Activated T-cell treated with anti-CD3 and anti-CD28 coated beads, Interleukin-2, amount 50 U/mL, for 24 hours (primary cell): ENCODE data around the gene POLK.
"Not testable (repeated sequence)": the region's sequence is repeated elsewhere in the genome, so short reads cannot be mapped to it uniquely, and the experiment has no call there.

Experiments used
- DNase-seq: peaks from one replicate; pipeline ENCODE4 v3.0.0-alpha.2; 2020
- H3K27ac Mint-ChIP-seq: 2 replicates; pipeline ENCODE4 v1.8.0; 2020; ENCODE audit warnings: mild to moderate bottlenecking, mixed read lengths
- H3K27me3 Mint-ChIP-seq: 2 replicates; pipeline ENCODE4 v1.8.0; 2020; ENCODE audit warnings: mixed read lengths
- H3K36me3 Mint-ChIP-seq: 2 replicates; pipeline ENCODE4 v1.8.0; 2020; ENCODE audit warnings: low read depth, mixed read lengths
- H3K4me1 Mint-ChIP-seq: 2 replicates; pipeline ENCODE4 v1.8.0; 2020; ENCODE audit warnings: low read depth, mixed read lengths
- H3K4me3 Mint-ChIP-seq: 2 replicates; pipeline ENCODE4 v1.8.0; 2020; ENCODE audit warnings: mild to moderate bottlenecking, moderate library complexity, mixed read lengths
- H3K9me3 Mint-ChIP-seq: 2 replicates; pipeline ENCODE4 v1.8.0; 2020; ENCODE audit warnings: mixed read lengths

POLK gene

GRCh38 chr5:75550597-75550996 lies 38.9 kb downstream of the POLK start:
- Mint-ChIP-seq H3K36me3 (peaks cover 67% of the 10 kb centered on the region), H3K4me1 (peaks cover 2% of the 10 kb centered on the region), H3K27me3 (no peaks in the 10 kb centered on the region), H3K4me3 (no peak overlapping the region), H3K27ac (no peak overlapping the region), H3K9me3 (no peaks in the 10 kb centered on the region)
- DNase-seq: no peak

GRCh38 chr5:75551471-75551870 lies 39.8 kb downstream of the POLK start:
- Mint-ChIP-seq H3K4me1 (peaks cover 5% of the 10 kb centered on the region), H3K4me3 (no peak overlapping the region), H3K27ac (no peak overlapping the region), H3K36me3 (peaks cover 75% of the 10 kb centered on the region), H3K9me3 (no peaks in the 10 kb centered on the region), H3K27me3 (no peaks in the 10 kb centered on the region)
- no peak for DNase-seq

- peaks cover 11% of the 10 kb centered on the region for H3K4me1 Mint-ChIP-seq
- peaks cover 4% of the 10 kb centered on the region for H3K9me3 Mint-ChIP-seq
- DNase-seq: no peak
- H3K27me3 Mint-ChIP-seq: no peaks in the 10 kb centered on the region
- no peak overlapping the region for H3K4me3 Mint-ChIP-seq
- no peak overlapping the region for H3K27ac Mint-ChIP-seq
- H3K36me3 Mint-ChIP-seq: peaks cover 82% of the 10 kb centered on the region
Measured at GRCh38 chr5:75552764-75553163, 41.1 kb downstream of the POLK start.

GRCh38 chr5:75553358-75553757 lies 41.7 kb downstream of the POLK start:
- DNase-seq: no peak
- peaks cover 87% of the 10 kb centered on the region for H3K36me3 Mint-ChIP-seq
- peaks cover 4% of the 10 kb centered on the region for H3K9me3 Mint-ChIP-seq
- H3K4me3 Mint-ChIP-seq: no peak overlapping the region
- H3K27me3 Mint-ChIP-seq: no peaks in the 10 kb centered on the region
- H3K4me1 Mint-ChIP-seq: peaks cover 16% of the 10 kb centered on the region
- no peak overlapping the region for H3K27ac Mint-ChIP-seq

GRCh38 chr5:75558221-75558620 lies 46.5 kb downstream of the POLK start:
- no peak for DNase-seq
- no peaks in the 10 kb centered on the region for H3K27me3 Mint-ChIP-seq
- H3K36me3 Mint-ChIP-seq: peaks cover 88% of the 10 kb centered on the region
- peaks cover 24% of the 10 kb centered on the region for H3K9me3 Mint-ChIP-seq
- H3K27ac Mint-ChIP-seq: no peak overlapping the region
- H3K4me1 Mint-ChIP-seq: peaks cover 31% of the 10 kb centered on the region
- no peak overlapping the region for H3K4me3 Mint-ChIP-seq

GRCh38 chr5:75558981-75559632 lies 47.4 kb downstream of the POLK start:
- peaks cover 29% of the 10 kb centered on the region for H3K9me3 Mint-ChIP-seq
- H3K27me3 Mint-ChIP-seq: no peaks in the 10 kb centered on the region
- H3K4me1 Mint-ChIP-seq: peaks cover 39% of the 10 kb centered on the region
- DNase-seq: no peak
- H3K4me3 Mint-ChIP-seq: no peak overlapping the region
- H3K36me3 Mint-ChIP-seq: peaks cover 88% of the 10 kb centered on the region
- H3K27ac Mint-ChIP-seq: no peak overlapping the region

- peaks cover 37% of the 10 kb centered on the region for H3K9me3 Mint-ChIP-seq
- peaks cover 87% of the 10 kb centered on the region for H3K36me3 Mint-ChIP-seq
- peaks cover 54% of the 10 kb centered on the region for H3K4me1 Mint-ChIP-seq
Measured at GRCh38 chr5:75560655-75561054, 49.0 kb downstream of the POLK start.

GRCh38 chr5:75565991-75566709 lies 54.5 kb downstream of the POLK start:
- Mint-ChIP-seq H3K27ac (peak overlapping the region; percentile 96), H3K4me1 (peaks cover 75% of the 10 kb centered on the region), H3K9me3 (peaks cover 29% of the 10 kb centered on the region), H3K36me3 (peaks cover 69% of the 10 kb centered on the region), H3K4me3 (peak overlapping the region; percentile 61)
- peak; percentile 36 for DNase-seq
- H3K27me3 Mint-ChIP-seq: not testable (repeated sequence)

More at GRCh38 chr5:75560655-75561054, 49.0 kb downstream of the POLK start:
- H3K27ac Mint-ChIP-seq, H3K27me3 Mint-ChIP-seq, H3K4me3 Mint-ChIP-seq, DNase-seq: not testable (repeated sequence)

GRCh38 chr5:75566710-75567309 lies 55.1 kb downstream of the POLK start:
- Mint-ChIP-seq H3K27ac (peak overlapping the region; percentile 96), H3K4me1 (peaks cover 76% of the 10 kb centered on the region), H3K9me3 (peaks cover 26% of the 10 kb centered on the region), H3K4me3 (peak overlapping the region; percentile 61), H3K27me3 (no peaks in the 10 kb centered on the region), H3K36me3 (peaks cover 67% of the 10 kb centered on the region)
- peak; percentile 68 for DNase-seq

- Mint-ChIP-seq H3K4me1 (peaks cover 73% of the 10 kb centered on the region), H3K4me3 (peak overlapping the region; percentile 61), H3K9me3 (peaks cover 17% of the 10 kb centered on the region), H3K27me3 (no peaks in the 10 kb centered on the region), H3K36me3 (peaks cover 65% of the 10 kb centered on the region), H3K27ac (peak overlapping the region; percentile 96)
- DNase-seq: no peak
Measured at GRCh38 chr5:75567710-75568109, 56.0 kb downstream of the POLK start.

- H3K4me1 Mint-ChIP-seq: peaks cover 70% of the 10 kb centered on the region
- no peak for DNase-seq
- peak overlapping the region; percentile 96 for H3K27ac Mint-ChIP-seq
- peaks cover 65% of the 10 kb centered on the region for H3K36me3 Mint-ChIP-seq
- peaks cover 14% of the 10 kb centered on the region for H3K9me3 Mint-ChIP-seq
- H3K27me3 Mint-ChIP-seq: no peaks in the 10 kb centered on the region
- H3K4me3 Mint-ChIP-seq: no peak overlapping the region
Measured at GRCh38 chr5:75568202-75568601, 56.5 kb downstream of the POLK start.

GRCh38 chr5:75571547-75571946 lies 59.9 kb downstream of the POLK start:
- no peak overlapping the region for H3K4me3 Mint-ChIP-seq
- H3K27me3 Mint-ChIP-seq: no peaks in the 10 kb centered on the region
- H3K36me3 Mint-ChIP-seq: peaks cover 53% of the 10 kb centered on the region
- H3K9me3 Mint-ChIP-seq: no peaks in the 10 kb centered on the region
- peaks cover 56% of the 10 kb centered on the region for H3K4me1 Mint-ChIP-seq
- DNase-seq: no peak
- no peak overlapping the region for H3K27ac Mint-ChIP-seq

GRCh38 chr5:75574791-75575190 lies 63.1 kb downstream of the POLK start:
- Mint-ChIP-seq H3K9me3 (no peaks in the 10 kb centered on the region), H3K36me3 (peaks cover 71% of the 10 kb centered on the region), H3K4me1 (peaks cover 29% of the 10 kb centered on the region), H3K27ac (peak overlapping the region; percentile 94), H3K27me3 (no peaks in the 10 kb centered on the region), H3K4me3 (peak overlapping the region; percentile 48)
- DNase-seq: no peak

- Mint-ChIP-seq H3K4me1 (peaks cover 19% of the 10 kb centered on the region), H3K36me3 (peaks cover 68% of the 10 kb centered on the region)
- not testable (repeated sequence) for H3K4me3 Mint-ChIP-seq, DNase-seq, H3K27ac Mint-ChIP-seq, H3K27me3 Mint-ChIP-seq, H3K9me3 Mint-ChIP-seq
Measured at GRCh38 chr5:75578280-75578679, 66.6 kb downstream of the POLK start.

- H3K27me3 Mint-ChIP-seq: no peaks in the 10 kb centered on the region
- H3K9me3 Mint-ChIP-seq: no peaks in the 10 kb centered on the region
- no peak overlapping the region for H3K4me3 Mint-ChIP-seq
- H3K4me1 Mint-ChIP-seq: no peaks in the 10 kb centered on the region
- no peak overlapping the region for H3K27ac Mint-ChIP-seq
- DNase-seq: no peak
- H3K36me3 Mint-ChIP-seq: peaks cover 72% of the 10 kb centered on the region
Measured at GRCh38 chr5:75584641-75585040, 73.0 kb downstream of the POLK start.
